LNCaP clone FGC (cell line): ENCODE results near the gene POC1A.

ENCODE experiments used
- DNase-seq: peaks from one replicate; pipeline ENCODE4 v3.0.0-alpha.2; 2011; ENCODE audit warnings: low read depth
- H3K4me3 ChIP-seq: 2 replicates; pipeline ENCODE4 v1.5.1; 2011; ENCODE audit warnings: mild to moderate bottlenecking, low read depth, low read length, control low read depth
- CTCF ChIP-seq: IDR thresholded peaks from 2 replicates; pipeline ENCODE4 v1.5.1; 2012; ENCODE audit warnings: mild to moderate bottlenecking; ENCODE audit not compliant: control insufficient read depth, insufficient read depth; ENCODE audit errors: extremely low read depth

Gene POC1A

GRCh38 chr3:52039846-52040245 lies 114.4 kb downstream of the POC1A start:
- TF ChIP-seq CTCF: no peak
- DNase-seq: no peak
- no peak overlapping the region for H3K4me3 ChIP-seq

GRCh38 chr3:52039426-52039825 lies 114.8 kb downstream of the POC1A start:
- no peak for TF ChIP-seq CTCF
- no peak overlapping the region for H3K4me3 ChIP-seq
- no peak for DNase-seq

GRCh38 chr3:52038227-52038626 lies 116.0 kb downstream of the POC1A start:
- TF ChIP-seq CTCF: no peak
- DNase-seq: no peak
- H3K4me3 ChIP-seq: no peak overlapping the region

- DNase-seq: no peak
- TF ChIP-seq CTCF: no peak
These were observed 116.9 kb downstream of the POC1A start for GRCh38 chr3:52037291-52037690.

GRCh38 chr3:52036829-52037228 lies 117.4 kb downstream of the POC1A start:
- DNase-seq: no peak
- no peak overlapping the region for H3K4me3 ChIP-seq

More at GRCh38 chr3:52037291-52037690, 116.9 kb downstream of the POC1A start:
- no peak overlapping the region for H3K4me3 ChIP-seq

GRCh38 chr3:52036222-52036694 lies 118.0 kb downstream of the POC1A start:
- no peak overlapping the region for H3K4me3 ChIP-seq
- no peak for DNase-seq
- no peak for TF ChIP-seq CTCF

More at GRCh38 chr3:52036829-52037228, 117.4 kb downstream of the POC1A start:
- TF ChIP-seq CTCF: no peak

- TF ChIP-seq CTCF: no peak
- H3K4me3 ChIP-seq: no peak overlapping the region
- no peak for DNase-seq
These were observed 119.6 kb downstream of the POC1A start for GRCh38 chr3:52034651-52035050.
